ENCODE data around the gene ACKR4. TPM values are rescaled to one million over a fixed set of nuclear protein-coding genes. Genes with fewer than 3 reads are reported as not detected.
A peak's percentile ranks its signal among the peaks of the same experiment; 100 is the strongest.

ACKR4 gene
- total RNA-seq, 6 donors from 2014 or later, result 3.7 to 8.5 (median 7.2) TPM; not detected in 1

- 65 to 74% methylated on average over 1 of the region's 1 CpG for WGBS, 2 donors
- Histone ChIP-seq H3K4me1 (no peaks in the 10 kb centered on the region), H3K9me3 (no peaks in the 10 kb centered on the region), H3K27me3 (no peaks in the 10 kb centered on the region), H3K36me3 (no peaks in the 10 kb centered on the region), H3K27ac (no peak overlapping the region), H3K4me3 (no peak overlapping the region)
- TF ChIP-seq CTCF (IDR thresholded peaks at IDR 0.05) (no peak), POLR2A (IDR thresholded peaks at IDR 0.05) (no peak), EP300 (IDR thresholded peaks at IDR 0.05) (no peak), POLR2AphosphoS5 (IDR thresholded peaks at IDR 0.05) (no peak)
- no peak for DNase-seq
- ATAC-seq (ENCODE audit: low FRiP score in 2 of 2), result peak in 1 of 2 donors; percentile 24
These were observed 27.5 kb upstream of the ACKR4 start for GRCh38 chr3:132569580-132569979.

GRCh38 chr3:132570016-132570415 is 27.1 kb upstream of the ACKR4 start:
- DNase-seq (no peak), ATAC-seq (ENCODE audit: low FRiP score in 2 of 2) (no peak)
- Histone ChIP-seq H3K27me3 (no peaks in the 10 kb centered on the region), H3K4me1 (no peaks in the 10 kb centered on the region), H3K4me3 (no peak overlapping the region), H3K36me3 (peaks cover 0 to 2% (median 0%) of the 10 kb centered on the region in 4 donors), H3K9me3 (no peaks in the 10 kb centered on the region), H3K27ac (no peak overlapping the region)
- 83 to 92% methylated on average over 2 of the region's 2 CpGs for WGBS, 2 donors
- TF ChIP-seq CTCF (IDR thresholded peaks at IDR 0.05), result no peak
- TF ChIP-seq POLR2A (IDR thresholded peaks at IDR 0.05), result no peak

- no peak for TF ChIP-seq POLR2A (IDR thresholded peaks at IDR 0.05)
- no peak for TF ChIP-seq EP300 (IDR thresholded peaks at IDR 0.05)
- no peak for TF ChIP-seq POLR2AphosphoS5 (IDR thresholded peaks at IDR 0.05)
- TF ChIP-seq CTCF (IDR thresholded peaks at IDR 0.05), result no peak
- peaks cover 0 to 18% (median 2%) of the 10 kb centered on the region in 4 donors for H3K36me3 ChIP-seq
- H3K4me3 ChIP-seq, result no peak overlapping the region
- no peaks in the 10 kb centered on the region for H3K27me3 ChIP-seq
- peak in 1 of 2 donors; percentile 48 for ATAC-seq (ENCODE audit: low FRiP score in 2 of 2)
- peaks cover 0 to 4% (median 0%) of the 10 kb centered on the region in 4 donors for H3K4me1 ChIP-seq
- no peak for DNase-seq
- no peak overlapping the region for H3K27ac ChIP-seq
- H3K9me3 ChIP-seq, result no peaks in the 10 kb centered on the region
- 73 to 81% methylated on average over 5 of the region's 5 CpGs for WGBS, 2 donors
These were observed 23.3 kb upstream of the ACKR4 start for GRCh38 chr3:132573797-132574211.

GRCh38 chr3:132587401-132587800 is 9.7 kb upstream of the ACKR4 start:
- no peaks in the 10 kb centered on the region for H3K9me3 ChIP-seq
- H3K4me1 ChIP-seq, result no peaks in the 10 kb centered on the region
- DNase-seq (no peak), ATAC-seq (ENCODE audit: low FRiP score in 2 of 2) (no peak)
- no peak overlapping the region for H3K4me3 ChIP-seq
- H3K27ac ChIP-seq, result no peak overlapping the region
- H3K36me3 ChIP-seq, result peaks cover 0 to 3% (median 0%) of the 10 kb centered on the region in 4 donors
- WGBS, 2 donors, result 92 to 94% methylated on average over 1 of the region's 1 CpG
- no peaks in the 10 kb centered on the region for H3K27me3 ChIP-seq
- TF ChIP-seq EP300 (IDR thresholded peaks at IDR 0.05) (no peak), CTCF (IDR thresholded peaks at IDR 0.05) (no peak), POLR2A (IDR thresholded peaks at IDR 0.05) (no peak)

GRCh38 chr3:132592216-132592615 is 4.9 kb upstream of the ACKR4 start:
- Histone ChIP-seq H3K27me3 (no peaks in the 10 kb centered on the region), H3K36me3 (peaks cover 0 to 3% (median 0%) of the 10 kb centered on the region in 4 donors), H3K27ac (no peak overlapping the region), H3K4me1 (peaks cover 0 to 9% (median 2%) of the 10 kb centered on the region in 4 donors), H3K4me3 (no peak overlapping the region), H3K9me3 (no peaks in the 10 kb centered on the region)
- ATAC-seq (ENCODE audit: low FRiP score in 2 of 2) (no peak), DNase-seq (no peak)
- TF ChIP-seq POLR2A (IDR thresholded peaks at IDR 0.05) (no peak), EP300 (IDR thresholded peaks at IDR 0.05) (no peak), CTCF (IDR thresholded peaks at IDR 0.05) (no peak), POLR2AphosphoS5 (IDR thresholded peaks at IDR 0.05) (no peak)
